GM18508 (cell line): Measurements from ENCODE around the gene ZNF655.

Experiments used
- ATAC-seq: cut with Tn5 transposase; IDR thresholded peaks from one replicate; pipeline ENCODE4 v1.9.1; 2021; ENCODE audit warnings: moderate number of reproducible peaks; ENCODE audit not compliant: insufficient read depth, unreplicated experiment

Gene ZNF655

DNA sequence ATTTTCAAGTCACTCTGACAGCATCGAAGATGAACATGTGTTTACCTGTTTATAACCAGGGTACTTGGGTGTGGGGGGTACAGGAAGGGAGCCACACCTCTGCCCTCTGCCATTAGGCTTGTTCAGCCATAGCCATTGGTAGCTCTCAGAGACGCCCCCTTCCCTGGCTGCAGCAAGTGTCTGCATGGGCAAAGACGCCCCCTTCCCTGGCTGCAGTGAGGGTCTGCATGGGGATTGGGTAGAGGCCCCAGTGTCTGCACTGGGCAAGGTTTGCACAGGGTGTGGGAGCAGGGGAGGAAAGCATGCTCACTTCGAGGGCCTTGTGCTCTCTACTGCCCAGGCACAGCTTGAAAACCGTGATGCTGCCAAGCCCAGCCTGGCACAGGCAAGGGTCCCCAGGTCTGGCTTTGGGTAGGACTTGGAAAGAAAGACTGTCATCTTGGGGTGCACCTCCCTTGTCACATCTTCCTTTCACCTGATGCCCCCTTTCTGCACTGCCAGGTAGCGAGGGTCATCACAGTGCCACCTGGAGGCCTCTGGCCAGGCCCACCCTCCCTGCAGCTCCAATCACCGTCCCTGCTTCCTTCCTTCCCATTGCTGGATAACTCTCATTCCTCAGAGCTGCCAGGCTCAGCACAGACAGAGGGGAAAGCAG is 43.3 kb downstream of the ZNF655 start:
- no peak for ATAC-seq

DNA sequence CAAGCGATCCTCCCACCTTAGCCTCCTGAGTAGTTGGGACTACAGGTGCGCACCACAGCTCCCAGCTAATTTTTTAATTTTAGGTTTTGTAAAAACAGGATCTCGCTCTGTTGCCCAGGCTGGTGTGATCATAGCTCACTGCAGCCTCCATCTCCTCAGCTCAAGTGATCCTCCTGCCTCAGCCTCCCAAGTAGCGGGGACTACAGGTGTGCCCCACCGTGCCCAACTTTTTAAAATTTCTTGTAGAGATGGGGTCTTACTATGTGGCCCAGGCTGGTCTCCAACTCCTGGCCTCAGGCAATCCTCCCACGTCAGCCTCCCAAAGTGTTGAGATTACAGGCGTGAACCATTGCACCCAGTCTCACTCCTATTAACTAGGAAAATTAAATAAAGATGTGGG is 47.1 kb downstream of the ZNF655 start:
- ATAC-seq = no peak

GRCh38 chr7:99606531-99606930 is 48.1 kb downstream of the ZNF655 start:
- no peak for ATAC-seq

- no peak for ATAC-seq
Measured at GRCh38 chr7:99607548-99607947, 49.1 kb downstream of the ZNF655 start.

- no peak for ATAC-seq
Measured at GRCh38 chr7:99614495-99614894, 56.1 kb downstream of the ZNF655 start.

GRCh38 chr7:99615989-99616358 is 57.5 kb downstream of the ZNF655 start:
- ATAC-seq = no peak

DNA sequence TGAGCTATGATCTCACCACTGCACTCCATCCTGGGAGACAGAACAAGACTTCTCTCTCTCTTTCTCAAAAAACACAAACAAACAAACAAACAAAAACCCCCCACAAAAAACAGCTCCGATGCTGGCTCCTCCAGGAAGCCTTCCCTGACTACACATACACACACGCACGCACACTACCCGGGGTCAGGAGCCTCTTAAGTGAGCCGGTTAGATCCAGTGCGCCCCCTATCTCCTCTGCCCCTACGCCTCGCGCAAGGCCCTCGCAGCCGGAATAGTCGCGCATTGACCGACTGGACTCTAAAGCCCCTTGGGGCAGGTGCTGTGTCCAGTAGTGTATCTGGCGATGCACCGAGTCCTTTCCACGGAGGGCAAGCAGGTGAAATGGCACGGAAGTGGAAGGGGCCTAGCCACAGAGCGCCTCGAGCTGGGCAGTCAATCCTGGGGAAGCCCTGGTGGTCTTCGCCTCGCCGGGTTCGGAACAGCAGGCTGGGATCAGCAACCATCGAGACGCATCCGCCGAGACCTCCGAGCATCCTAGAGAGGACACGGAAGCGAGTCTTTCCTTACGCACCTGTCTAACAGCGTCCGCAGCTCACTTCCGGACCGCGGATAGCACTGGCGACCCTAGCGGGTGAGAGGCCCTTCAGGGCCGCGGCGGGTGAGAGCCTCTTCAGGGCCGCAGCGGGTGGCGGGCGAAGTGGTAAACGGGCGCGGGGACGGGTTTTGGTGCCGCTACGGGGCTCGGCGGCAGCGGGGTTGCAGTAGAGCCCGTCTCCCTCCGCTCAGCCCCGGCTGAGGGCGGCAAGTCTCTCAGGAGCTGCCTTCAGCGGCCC is 58.1 kb downstream of the ZNF655 start, which contains the start of gene ZSCAN25:
Gene ZSCAN25, plus strand, starts transcription at position 588 of the 833 bp plus-strand sequence. CDS start 2,661 bp downstream, outside the sequence.
- ATAC-seq = peak; percentile 71

GRCh38 chr7:99617192-99617781 is 58.8 kb downstream of the ZNF655 start:
- ATAC-seq = no peak

DNA sequence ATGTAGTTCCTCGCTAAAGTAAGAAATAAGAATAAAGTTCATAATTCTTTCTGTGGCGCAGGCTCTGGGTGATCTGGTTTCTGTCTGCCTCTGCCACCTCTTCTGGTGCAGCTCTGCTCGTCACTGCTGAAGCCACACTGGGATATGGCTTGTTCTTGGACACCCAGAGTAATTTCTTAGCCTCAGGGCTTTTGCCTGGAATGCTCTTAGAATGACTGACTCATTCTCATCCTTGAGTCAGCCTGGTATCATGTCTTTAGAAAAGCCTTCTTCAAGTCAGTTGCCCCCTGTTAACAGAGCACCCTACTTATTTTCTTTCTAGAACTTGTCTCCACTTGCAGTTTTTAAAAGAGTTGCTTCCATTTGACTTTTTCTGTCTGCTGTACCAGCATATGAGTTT is 60.3 kb downstream of the ZNF655 start:
- ATAC-seq = no peak

GRCh38 chr7:99619571-99620130 is 61.2 kb downstream of the ZNF655 start:
- no peak for ATAC-seq

GRCh38 chr7:99621271-99621670 is 62.8 kb downstream of the ZNF655 start:
- ATAC-seq = no peak

DNA sequence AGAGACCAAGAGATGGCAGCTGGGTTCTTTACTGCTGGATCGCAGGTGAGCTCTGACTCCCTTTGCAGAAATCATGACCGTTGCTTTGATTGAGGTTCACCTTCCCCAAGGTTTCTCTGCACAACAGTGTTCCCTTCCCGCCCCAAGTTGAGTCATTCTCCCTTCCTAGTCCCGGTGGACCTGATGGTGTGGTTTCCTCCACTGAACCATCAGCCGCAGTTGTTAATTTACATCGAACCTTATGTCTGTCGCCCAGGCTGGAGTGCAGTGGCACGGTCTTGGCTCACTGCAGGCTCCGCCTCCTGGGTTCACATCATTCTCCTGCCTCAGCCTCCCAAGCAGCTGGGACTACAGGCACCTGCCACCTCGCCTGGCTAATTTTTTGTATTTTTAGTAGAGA is 64.2 kb downstream of the ZNF655 start:
- ATAC-seq = no peak

GRCh38 chr7:99623091-99623693 is 64.8 kb downstream of the ZNF655 start:
- ATAC-seq = no peak

DNA sequence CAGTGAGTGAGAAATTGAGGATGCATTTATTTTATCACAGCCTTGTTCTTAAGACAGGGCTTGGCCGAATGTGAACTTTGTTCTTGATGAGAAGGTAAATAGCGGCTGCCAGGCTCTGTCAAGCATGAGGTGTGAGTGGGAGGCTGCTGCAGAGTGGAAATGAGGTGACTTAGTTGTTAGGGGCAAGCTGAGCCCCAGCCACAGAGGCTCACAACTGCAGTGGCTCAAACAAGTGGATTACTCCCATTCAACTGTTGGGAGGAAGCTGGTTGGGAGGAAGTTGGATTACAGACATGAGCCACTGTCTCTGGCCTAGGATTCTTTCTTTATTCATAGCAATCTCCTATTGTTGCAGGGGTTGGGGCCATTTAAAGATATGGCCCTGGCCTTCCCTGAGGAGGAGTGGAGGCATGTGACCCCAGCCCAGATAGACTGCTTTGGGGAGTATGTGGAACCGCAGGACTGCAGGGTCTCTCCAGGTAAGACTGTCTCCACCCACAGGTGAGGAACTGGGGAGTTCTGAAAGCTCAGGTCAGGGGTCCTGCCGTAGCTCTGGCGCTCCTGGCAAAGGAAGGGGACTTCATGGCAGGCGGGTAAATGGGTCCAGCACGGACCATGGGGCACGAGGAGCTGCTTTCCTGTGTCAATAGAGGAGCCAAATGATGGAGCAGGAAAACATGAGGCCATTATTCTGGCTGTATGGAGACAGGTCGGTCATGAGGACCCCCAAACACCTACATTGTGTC is 65.4 kb downstream of the ZNF655 start:
- no peak for ATAC-seq

DNA sequence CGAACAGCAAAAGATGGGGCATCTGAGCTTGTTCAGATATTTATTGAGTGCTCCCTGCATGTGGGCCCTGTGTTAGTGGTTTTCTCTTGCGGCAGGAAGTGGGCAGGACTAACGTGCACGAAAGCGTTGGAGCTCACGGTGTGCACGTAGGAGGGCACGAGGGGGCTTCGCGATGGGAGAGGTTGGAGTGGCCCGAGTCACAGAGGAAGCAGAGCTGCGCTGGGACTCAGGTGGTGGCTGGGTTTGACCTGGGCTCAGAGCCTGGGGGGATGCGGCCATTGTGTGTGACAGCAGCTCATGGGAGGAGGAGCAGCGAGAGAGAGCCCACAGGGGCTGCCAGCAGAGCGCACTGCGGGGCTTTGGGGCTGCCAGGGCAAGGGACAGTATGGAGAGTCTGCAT is 66.0 kb downstream of the ZNF655 start:
- no peak for ATAC-seq

DNA sequence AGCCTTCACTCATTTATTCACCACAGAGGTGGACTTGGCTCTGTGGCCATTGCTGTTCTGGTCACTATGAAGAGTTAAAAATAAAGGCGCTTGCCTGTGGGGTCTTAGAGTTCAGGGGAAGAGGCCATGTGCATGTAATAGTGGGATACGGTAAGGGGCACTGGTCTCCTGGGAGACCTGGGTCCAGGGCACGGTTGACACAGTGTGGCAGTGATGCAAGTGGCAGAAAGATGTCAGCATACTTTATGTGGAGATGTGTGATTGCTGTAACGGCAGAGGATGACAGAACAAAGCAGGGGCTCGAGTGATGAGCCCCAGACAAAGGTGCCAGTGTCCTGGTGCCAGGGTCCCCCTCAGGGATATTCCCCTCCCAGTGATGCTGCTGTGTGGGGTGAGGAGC is 66.9 kb downstream of the ZNF655 start:
- no peak for ATAC-seq

GRCh38 chr7:99625961-99626360 is 67.5 kb downstream of the ZNF655 start:
- no peak for ATAC-seq
